GM23338 (cell line): ENCODE measurements around the gene BCHE. TPM values are rescaled to one million over a fixed set of nuclear protein-coding genes. Genes with fewer than 3 reads are reported as not detected.

Source experiments
- ATAC-seq: fragments of 200-7000 bp; cut with Tn5 transposase; 3 replicates; pipeline ENCODE4 v1.9.1; 2020
- DNase-seq: peaks from one replicate; pipeline ENCODE4 v3.0.0-alpha.2; 2015; ENCODE audit warnings: low spot score
- H2AFZ ChIP-seq: fragments of 200-600 bp; sonication (generic); 2 replicates; pipeline ENCODE4 v1.8.0; 2016; ENCODE audit warnings: antibody characterized with exemption, mild to moderate bottlenecking, moderate library complexity
- H3F3A ChIP-seq: fragments of 200-600 bp; sonication (generic); replicated peaks from 2 replicates; pipeline ENCODE4 v1.8.0; 2017; ENCODE audit warnings: antibody characterized with exemption, mixed run types, low read depth
- H3K27ac ChIP-seq: fragments of 200-600 bp; sonication (generic); 2 replicates; pipeline ENCODE4 v1.6.1; 2016; ENCODE audit warnings: low read depth
- H3K27me3 ChIP-seq: fragments of 200-600 bp; sonication (generic); 2 replicates; pipeline ENCODE4 v1.8.0; 2016; ENCODE audit warnings: mild to moderate bottlenecking, mixed run types, moderate library complexity; ENCODE audit not compliant: insufficient read depth
- H3K36me3 ChIP-seq: fragments of 200-600 bp; sonication (generic); 2 replicates; pipeline ENCODE4 v1.8.0; 2016; ENCODE audit warnings: mild to moderate bottlenecking; ENCODE audit not compliant: insufficient read depth
- H3K4me1 ChIP-seq: fragments of 200-600 bp; sonication (generic); 2 replicates; pipeline ENCODE4 v1.8.0; 2016; ENCODE audit warnings: mild to moderate bottlenecking, moderate library complexity; ENCODE audit not compliant: insufficient read depth
- H3K4me2 ChIP-seq: fragments of 200-600 bp; sonication (generic); 2 replicates; pipeline ENCODE4 v1.7.1; 2017; ENCODE audit warnings: mixed run types
- H3K4me3 ChIP-seq: fragments of 200-600 bp; sonication (generic); 2 replicates; pipeline ENCODE4 v1.6.1; 2016; ENCODE audit warnings: mixed run types
- H3K79me2 ChIP-seq: fragments of 200-600 bp; sonication (generic); replicated peaks from 2 replicates; pipeline ENCODE4 v1.8.0; 2017; ENCODE audit warnings: mild to moderate bottlenecking; ENCODE audit not compliant: insufficient read depth
- H3K9me2 ChIP-seq: fragments of 200-600 bp; sonication (generic); 2 replicates; pipeline ENCODE4 v1.8.0; 2017; ENCODE audit not compliant: insufficient read depth
- H4K20me1 ChIP-seq: fragments of 200-600 bp; sonication (generic); replicated peaks from 2 replicates; pipeline ENCODE4 v1.8.0; 2017; ENCODE audit warnings: mild to moderate bottlenecking; ENCODE audit not compliant: insufficient read depth
- H3K27ac Mint-ChIP-seq: 2 replicates; pipeline ENCODE4 v1.8.0; 2020; ENCODE audit warnings: inconsistent platforms, mild to moderate bottlenecking, moderate library complexity, mixed read lengths
- H3K27me3 Mint-ChIP-seq: 3 replicates; pipeline ENCODE4 v1.8.0; 2022; ENCODE audit warnings: low read depth, mild to moderate bottlenecking, moderate library complexity, mixed read lengths, inconsistent platforms; ENCODE audit not compliant: insufficient read depth, poor library complexity
- H3K36me3 Mint-ChIP-seq: 3 replicates; pipeline ENCODE4 v1.8.0; 2021; ENCODE audit warnings: low read depth, mild to moderate bottlenecking, inconsistent platforms, moderate library complexity, mixed read lengths
- H3K4me1 Mint-ChIP-seq: 3 replicates; pipeline ENCODE4 v1.8.0; 2020; ENCODE audit warnings: mild to moderate bottlenecking, inconsistent platforms, mixed read lengths
- H3K4me3 Mint-ChIP-seq: 3 replicates; pipeline ENCODE4 v1.8.0; 2021; ENCODE audit warnings: moderate library complexity, mild to moderate bottlenecking, inconsistent platforms, mixed read lengths
- H3K9me3 Mint-ChIP-seq: 3 replicates; pipeline ENCODE4 v1.8.0; 2020; ENCODE audit warnings: moderate library complexity, mild to moderate bottlenecking, inconsistent platforms, mixed read lengths
- CREB1 ChIP-seq: fragments of 250-450 bp; sonication (Bioruptor Pico); IDR thresholded peaks from 2 replicates; pipeline ENCODE4 v1.5.0; 2020; ENCODE audit warnings: low read depth, mild to moderate bottlenecking, moderate library complexity
- CTCF ChIP-seq, 2 experiments: fragments of 200-600 bp in 1 of 2; sonication (generic) in 1 of 2; conservative IDR thresholded peaks; 2 replicates each; pipeline versions ENCODE4 v1.5.1 to v1.6.1; 2016 to 2017; ENCODE audit warnings: antibody characterized with exemption in 2 of 2, low read depth in 2 of 2, mild to moderate bottlenecking in 2 of 2, moderate library complexity in 1 of 2
- ETS1 ChIP-seq: IDR thresholded peaks from 2 replicates; pipeline ENCODE4 v1.6.1; 2016; ENCODE audit warnings: antibody characterized with exemption
- EZH2 ChIP-seq: fragments of 200-600 bp; sonication (generic); IDR thresholded peaks from one replicate; pipeline ENCODE4 v1.8.0; 2017; ENCODE audit warnings: antibody characterized with exemption, mild to moderate bottlenecking, low read depth; ENCODE audit not compliant: unreplicated experiment
- EZH2phosphoT487 ChIP-seq: fragments of 200-600 bp; sonication (generic); IDR thresholded peaks from one replicate; pipeline ENCODE4 v1.8.1; 2018; ENCODE audit warnings: antibody characterized with exemption; ENCODE audit not compliant: unreplicated experiment
- JUNB ChIP-seq: IDR thresholded peaks from one replicate; pipeline ENCODE4 v1.6.1; 2016; ENCODE audit warnings: antibody characterized with exemption; ENCODE audit not compliant: unreplicated experiment
- NANOG ChIP-seq: IDR thresholded peaks from 2 replicates; pipeline ENCODE4 v1.6.1; 2016; ENCODE audit warnings: antibody characterized with exemption, borderline replicate concordance
- POLR2AphosphoS5 ChIP-seq: IDR thresholded peaks from 2 replicates; pipeline ENCODE4 v1.6.1; 2016; ENCODE audit warnings: antibody characterized with exemption, low read depth
- ZNF114 ChIP-seq: fragments of 250-450 bp; sonication (Bioruptor Pico); IDR thresholded peaks from 2 replicates; pipeline ENCODE4 v1.5.0; 2020; ENCODE audit warnings: mild to moderate bottlenecking, moderate library complexity
- ZNF331 ChIP-seq: fragments of 250-450 bp; sonication (Bioruptor Pico); IDR thresholded peaks from 2 replicates; pipeline ENCODE4 v1.5.0; 2020; ENCODE audit warnings: low read depth, mild to moderate bottlenecking, moderate library complexity
- polyA plus RNA-seq: library from polyadenylated mRNA; unstranded; fragments of >200 nt; fragmentation: Nextera tagmentation; extraction: Ambion mirVana; gene quantifications from 2 replicates; pipeline ENCODE4 v1.2.1, GENCODE V29; 2016
- total RNA-seq: library from RNA; depleted of rRNA; stranded (reverse); fragments of >200 nt; shearing (Covaris generic); gene quantifications from 2 replicates; pipeline ENCODE4 v1.2.3, GENCODE V29; 2014
- TF ChIP-seq, protein P1 (sequence below): IDR thresholded peaks from one replicate; pipeline ENCODE4 v1.6.1; 2018; ENCODE audit warnings: antibody characterized with exemption; ENCODE audit not compliant: unreplicated experiment

BCHE gene
- total and polyA plus RNA-seq, 2 experiments from 2014 or later: 0.73 to 1.1 TPM

DNA sequence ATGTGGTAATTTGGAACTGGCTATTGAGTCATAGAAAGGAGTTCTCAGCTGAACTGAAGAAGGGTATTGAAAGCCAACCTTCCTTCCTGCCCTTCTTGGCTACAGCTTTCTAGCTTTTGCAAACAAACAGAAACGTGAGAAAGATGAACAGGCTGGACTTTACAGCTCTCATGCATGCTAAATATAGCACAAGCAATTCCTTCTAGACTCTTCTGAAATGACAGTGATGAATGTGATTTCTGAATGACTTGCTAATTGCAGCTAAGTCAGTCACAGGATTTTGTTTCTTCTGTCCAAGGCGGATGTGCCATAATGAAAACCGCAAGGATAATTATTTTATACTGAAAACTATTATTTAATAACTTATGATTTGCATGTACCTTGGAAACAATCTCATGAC, 36.3 kb downstream of the BCHE start (continued):
- no peak for TF ChIP-seq CTCF (conservative IDR thresholded peaks at IDR 0.05; ENCODE audit: low read depth in 2 of 2)

DNA sequence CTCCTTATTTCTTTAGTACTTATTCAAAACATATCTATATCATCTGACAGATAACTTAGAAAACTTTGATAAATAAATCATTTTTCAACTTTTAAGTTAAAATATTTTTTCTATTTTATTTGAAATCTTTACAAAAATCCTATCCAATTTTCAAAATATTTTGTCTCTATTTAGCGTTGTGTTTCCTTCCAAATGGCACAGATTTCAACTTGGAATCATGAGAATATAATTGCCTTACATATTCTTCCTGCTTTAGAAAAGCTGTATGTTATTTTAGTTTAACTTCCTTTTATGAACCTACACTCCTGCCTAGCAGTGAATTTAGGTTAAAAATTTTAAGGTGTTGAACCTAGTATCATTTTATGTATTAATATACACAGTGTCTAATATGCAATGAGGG, 38.2 kb downstream of the BCHE start:
- H3K27me3 Mint-ChIP-seq: no peaks in the 10 kb centered on the region
- H3K9me3 Mint-ChIP-seq: no peaks in the 10 kb centered on the region
- H3K9me2 ChIP-seq: no peaks in the 10 kb centered on the region
- no peaks in the 10 kb centered on the region for H4K20me1 ChIP-seq
- H3F3A ChIP-seq: no peaks in the 10 kb centered on the region
- H3K4me1 ChIP-seq: no peaks in the 10 kb centered on the region
- no peak overlapping the region for H3K4me3 Mint-ChIP-seq
- H3K27me3 ChIP-seq: no peaks in the 10 kb centered on the region
- no peak overlapping the region for H2AFZ ChIP-seq
- TF ChIP-seq POLR2AphosphoS5: no peak
- no peak for TF ChIP-seq EZH2phosphoT487
- no peak for TF ChIP-seq ZNF114 (CRISPR knock-in tag)
- TF ChIP-seq EZH2: no peak
- no peak for TF ChIP-seq ZNF331 (CRISPR knock-in tag)
- TF ChIP-seq, protein P1, sequence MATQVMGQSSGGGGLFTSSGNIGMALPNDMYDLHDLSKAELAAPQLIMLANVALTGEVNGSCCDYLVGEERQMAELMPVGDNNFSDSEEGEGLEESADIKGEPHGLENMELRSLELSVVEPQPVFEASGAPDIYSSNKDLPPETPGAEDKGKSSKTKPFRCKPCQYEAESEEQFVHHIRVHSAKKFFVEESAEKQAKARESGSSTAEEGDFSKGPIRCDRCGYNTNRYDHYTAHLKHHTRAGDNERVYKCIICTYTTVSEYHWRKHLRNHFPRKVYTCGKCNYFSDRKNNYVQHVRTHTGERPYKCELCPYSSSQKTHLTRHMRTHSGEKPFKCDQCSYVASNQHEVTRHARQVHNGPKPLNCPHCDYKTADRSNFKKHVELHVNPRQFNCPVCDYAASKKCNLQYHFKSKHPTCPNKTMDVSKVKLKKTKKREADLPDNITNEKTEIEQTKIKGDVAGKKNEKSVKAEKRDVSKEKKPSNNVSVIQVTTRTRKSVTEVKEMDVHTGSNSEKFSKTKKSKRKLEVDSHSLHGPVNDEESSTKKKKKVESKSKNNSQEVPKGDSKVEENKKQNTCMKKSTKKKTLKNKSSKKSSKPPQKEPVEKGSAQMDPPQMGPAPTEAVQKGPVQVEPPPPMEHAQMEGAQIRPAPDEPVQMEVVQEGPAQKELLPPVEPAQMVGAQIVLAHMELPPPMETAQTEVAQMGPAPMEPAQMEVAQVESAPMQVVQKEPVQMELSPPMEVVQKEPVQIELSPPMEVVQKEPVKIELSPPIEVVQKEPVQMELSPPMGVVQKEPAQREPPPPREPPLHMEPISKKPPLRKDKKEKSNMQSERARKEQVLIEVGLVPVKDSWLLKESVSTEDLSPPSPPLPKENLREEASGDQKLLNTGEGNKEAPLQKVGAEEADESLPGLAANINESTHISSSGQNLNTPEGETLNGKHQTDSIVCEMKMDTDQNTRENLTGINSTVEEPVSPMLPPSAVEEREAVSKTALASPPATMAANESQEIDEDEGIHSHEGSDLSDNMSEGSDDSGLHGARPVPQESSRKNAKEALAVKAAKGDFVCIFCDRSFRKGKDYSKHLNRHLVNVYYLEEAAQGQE: no peak
- no peak for TF ChIP-seq JUNB
- no peak for TF ChIP-seq CREB1 (CRISPR knock-in tag)
- H3K4me2 ChIP-seq: no peak overlapping the region
- no peaks in the 10 kb centered on the region for H3K36me3 ChIP-seq
- H3K27ac Mint-ChIP-seq: no peak overlapping the region
- no peak for DNase-seq
- no peak overlapping the region for H3K27ac ChIP-seq
- no peak for ATAC-seq
- H3K79me2 ChIP-seq: no peaks in the 10 kb centered on the region
- no peak overlapping the region for H3K4me3 ChIP-seq
- no peaks in the 10 kb centered on the region for H3K4me1 Mint-ChIP-seq
- no peaks in the 10 kb centered on the region for H3K36me3 Mint-ChIP-seq

GRCh38 chr3:165797551-165797950, 39.7 kb downstream of the BCHE start:
- H3K36me3 Mint-ChIP-seq: no peaks in the 10 kb centered on the region
- Histone ChIP-seq H3K4me2 (no peak overlapping the region), H3K79me2 (no peaks in the 10 kb centered on the region), H3K27me3 (no peaks in the 10 kb centered on the region), H3K36me3 (no peaks in the 10 kb centered on the region), H3K27ac (no peak overlapping the region), H3F3A (no peaks in the 10 kb centered on the region), H4K20me1 (no peaks in the 10 kb centered on the region), H3K4me1 (no peaks in the 10 kb centered on the region), H3K4me3 (no peak overlapping the region), H2AFZ (no peak overlapping the region), H3K9me2 (no peaks in the 10 kb centered on the region)
- no peaks in the 10 kb centered on the region for H3K4me1 Mint-ChIP-seq
- ATAC-seq (no peak), DNase-seq (no peak)
- no peak overlapping the region for H3K27ac Mint-ChIP-seq
- H3K27me3 Mint-ChIP-seq: no peaks in the 10 kb centered on the region
- H3K4me3 Mint-ChIP-seq: no peak overlapping the region
- no peaks in the 10 kb centered on the region for H3K9me3 Mint-ChIP-seq
- TF ChIP-seq ETS1: no peak
- TF ChIP-seq ZNF331 (CRISPR knock-in tag): no peak
- no peak for TF ChIP-seq EZH2
- TF ChIP-seq POLR2AphosphoS5: no peak
- no peak for TF ChIP-seq CREB1 (CRISPR knock-in tag)
- TF ChIP-seq JUNB: no peak
- TF ChIP-seq, protein P1: no peak
- no peak for TF ChIP-seq EZH2phosphoT487
- no peak for TF ChIP-seq NANOG
